K562 (cell line): ENCODE measurements around the gene MRPS15. TPM values are rescaled to one million over a fixed set of nuclear protein-coding genes. Genes with fewer than 3 reads are reported as not detected.

ENCODE experiments used
- DACH1 ChIP-seq: fragments of 450-650 bp; IDR thresholded peaks from 2 replicates; pipeline ENCODE4 v1.6.1; 2018; ENCODE audit not compliant: partially characterized antibody
- FOXJ2 ChIP-seq: fragments of 200-800 bp; sonication (Bioruptor generic); IDR thresholded peaks from 2 replicates; pipeline ENCODE4 v1.6.1; 2016; ENCODE audit warnings: missing genetic modification characterization, missing compliant biosample characterization
- GATA2 ChIP-seq: sonication (generic); formaldehyde crosslinking; IDR thresholded peaks from 2 replicates; pipeline ENCODE4 v1.4.0; 2020; ENCODE audit warnings: mild to moderate bottlenecking, missing genetic modification reagents
- KDM4B ChIP-seq, 2 experiments: fragments of 450-650 bp in 1 of 2; sonication (generic) in 1 of 2; IDR thresholded peaks; 2 replicates each; pipeline ENCODE4 v1.6.1; 2016 to 2017; ENCODE audit warnings: borderline replicate concordance in 2 of 2, antibody characterized with exemption in 1 of 2, low read depth in 1 of 2, mild to moderate bottlenecking in 1 of 2
- NBN ChIP-seq: fragments of 450-650 bp; IDR thresholded peaks from 2 replicates; pipeline ENCODE4 v1.6.1; 2016; ENCODE audit warnings: low read depth, mild to moderate bottlenecking
- NR2F6 ChIP-seq: fragments of 450-650 bp; formaldehyde crosslinking; IDR thresholded peaks from 2 replicates; pipeline ENCODE4 v1.4.0; 2020; ENCODE audit warnings: mild to moderate bottlenecking
- SIN3B ChIP-seq: fragments of 450-650 bp; IDR thresholded peaks from 2 replicates; pipeline ENCODE4 v1.6.1; 2017; ENCODE audit warnings: low read depth, mild to moderate bottlenecking, moderate library complexity
- SMAD2 ChIP-seq: fragments of 150-350 bp; IDR thresholded peaks from 2 replicates; pipeline ENCODE4 v1.6.1; 2014; ENCODE audit warnings: low read depth, mild to moderate bottlenecking, low read length
- SMARCC2 ChIP-seq: fragments of 450-650 bp; IDR thresholded peaks from 2 replicates; pipeline ENCODE4 v1.6.1; 2017; ENCODE audit warnings: antibody characterized with exemption, moderate library complexity, mild to moderate bottlenecking, low read depth
- WHSC1 ChIP-seq: IDR thresholded peaks from one replicate; pipeline ENCODE4 v1.6.1; 2012; ENCODE audit warnings: low read length, control low read depth, inconsistent platforms
- ZBTB8A ChIP-seq: fragments of 450-650 bp; IDR thresholded peaks from 2 replicates; pipeline ENCODE4 v1.6.1; 2018; ENCODE audit warnings: mild to moderate bottlenecking, moderate library complexity; ENCODE audit not compliant: partially characterized antibody
- ZNF197 ChIP-seq: fragments of 200-800 bp; sonication (Bioruptor generic); IDR thresholded peaks from 2 replicates; pipeline ENCODE4 v1.6.1; 2016; ENCODE audit warnings: low read depth, missing genetic modification characterization, missing compliant biosample characterization
- ZNF3 ChIP-seq: fragments of 250-450 bp; sonication (Bioruptor Pico); IDR thresholded peaks from 2 replicates; pipeline ENCODE4 v1.5.0; 2021; ENCODE audit warnings: mild to moderate bottlenecking, moderate library complexity
- ZNF431 ChIP-seq: sonication (generic); formaldehyde crosslinking; IDR thresholded peaks from 2 replicates; pipeline ENCODE4 v1.8.0; 2022; ENCODE audit warnings: mild to moderate bottlenecking, missing genetic modification reagents
- ZNF699 ChIP-seq: fragments of 250-450 bp; sonication (Bioruptor Pico); IDR thresholded peaks from 2 replicates; pipeline ENCODE4 v1.8.0; 2021; ENCODE audit warnings: mild to moderate bottlenecking, moderate library complexity; ENCODE audit not compliant: insufficient replicate concordance
- ZNF79 ChIP-seq: fragments of 250-450 bp; sonication (Bioruptor Pico); IDR thresholded peaks from 2 replicates; pipeline ENCODE4 v1.4.0; 2020; ENCODE audit warnings: low read depth, mild to moderate bottlenecking, moderate library complexity
- ZSCAN29 ChIP-seq: fragments of 450-650 bp; IDR thresholded peaks from 2 replicates; pipeline ENCODE4 v1.6.1; 2017
- polyA plus RNA-seq, 8 experiments: library from polyadenylated mRNA; depleted of rRNA in 4 of 8; stranded (reverse) in 5 of 8; unstranded in 3 of 8; fragments of >200 nt; fragmentation: Nextera tagmentation in 2 of 8; fragmentation: Illumina TruSeq in 1 of 8; extraction: Ambion mirVana in 2 of 8; extraction: Trizol in 1 of 8; gene quantifications; 2 replicates each; pipeline versions ENCODE4 v1.2.1 to v1.2.3, GENCODE V29; 2011 to 2014; ENCODE audit warnings: inconsistent platforms in 1 of 8, missing spikeins in 1 of 8
- total RNA-seq, 7 experiments: library from RNA; depleted of rRNA in 6 of 7; stranded (reverse); fragments of >200 nt in 6 of 7; fragmentation: Illumina TruSeq in 2 of 7; extraction: Trizol in 2 of 7; gene quantifications; 2 replicates each; pipeline versions ENCODE4 v1.2.1 to v1.2.3, GENCODE V29; 2011 to 2021; ENCODE audit warnings: low replicate concordance in 1 of 7
- TF ChIP-seq, protein P1 (sequence below), 2 experiments: IDR thresholded peaks; 2 replicates each; pipeline ENCODE4 v1.6.1; 2012; ENCODE audit warnings: improper control_type of control experiment in 2 of 2, low read depth in 2 of 2, low read length in 2 of 2, borderline replicate concordance in 1 of 2
- TF ChIP-seq, protein P2 (sequence below): fragments of 250-450 bp; sonication (Bioruptor Pico); IDR thresholded peaks from 2 replicates; pipeline ENCODE4 v1.4.0; 2020; ENCODE audit warnings: mild to moderate bottlenecking, moderate library complexity
- TF ChIP-seq, protein P3 (sequence below): sonication (generic); formaldehyde crosslinking; IDR thresholded peaks from 2 replicates; pipeline ENCODE4 v1.8.0; 2023; ENCODE audit warnings: mild to moderate bottlenecking, missing genetic modification reagents

MRPS15 gene
- total and polyA plus RNA-seq, 9 of the 15 experiments (the other 6 are each of a cell fraction or from before 2014, with no cell fraction given), result 62.9 to 286 (median 149) TPM

DNA sequence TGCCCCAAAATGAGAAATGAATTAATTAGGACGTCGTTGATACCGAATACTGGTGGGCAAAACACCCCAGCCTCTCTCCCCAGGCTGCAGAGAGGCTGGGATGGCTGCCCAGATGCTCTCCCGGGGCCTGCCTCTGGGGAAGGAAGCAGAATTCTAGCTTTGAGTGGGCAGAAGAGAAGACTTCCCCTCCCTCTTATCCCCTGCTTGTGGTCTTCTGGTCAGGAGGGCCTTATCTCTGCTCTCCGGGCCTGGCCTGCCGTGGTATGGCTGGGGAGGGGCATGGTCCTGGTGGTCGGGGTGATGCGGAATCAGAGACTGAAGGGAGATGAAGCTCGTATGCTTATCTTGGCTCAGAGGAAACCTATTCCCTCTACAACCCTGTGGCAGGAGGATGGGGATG lies 28.3 kb upstream of the MRPS15 start (continued):
- TF ChIP-seq DACH1 (no peak), ZNF699 (CRISPR knock-in tag) (no peak), SIN3B (no peak), ZNF197 (CRISPR knock-in tag) (no peak), ZBTB8A (no peak), SMARCC2 (0 out of 2 replicates have a peak, but pooled peaks have one; percentile 33), SMAD2 (no peak), NR2F6 (CRISPR knock-in tag) (no peak), ZNF79 (CRISPR knock-in tag) (no peak), GATA2 (peak; percentile 97), FOXJ2 (no peak), ZNF431 (CRISPR knock-in tag) (no peak), WHSC1 (no peak), ZNF3 (CRISPR knock-in tag) (no peak), KDM4B (IDR thresholded peaks at IDR 0.05; ENCODE audit: borderline replicate concordance in 2 of 2, low read depth in 1 of 2) (no peak; a peak in 1 of 4 replicates), NBN (0 out of 2 replicates have a peak, but pooled peaks have one; percentile 33), ZSCAN29 (no peak)
- TF ChIP-seq, protein P1, sequence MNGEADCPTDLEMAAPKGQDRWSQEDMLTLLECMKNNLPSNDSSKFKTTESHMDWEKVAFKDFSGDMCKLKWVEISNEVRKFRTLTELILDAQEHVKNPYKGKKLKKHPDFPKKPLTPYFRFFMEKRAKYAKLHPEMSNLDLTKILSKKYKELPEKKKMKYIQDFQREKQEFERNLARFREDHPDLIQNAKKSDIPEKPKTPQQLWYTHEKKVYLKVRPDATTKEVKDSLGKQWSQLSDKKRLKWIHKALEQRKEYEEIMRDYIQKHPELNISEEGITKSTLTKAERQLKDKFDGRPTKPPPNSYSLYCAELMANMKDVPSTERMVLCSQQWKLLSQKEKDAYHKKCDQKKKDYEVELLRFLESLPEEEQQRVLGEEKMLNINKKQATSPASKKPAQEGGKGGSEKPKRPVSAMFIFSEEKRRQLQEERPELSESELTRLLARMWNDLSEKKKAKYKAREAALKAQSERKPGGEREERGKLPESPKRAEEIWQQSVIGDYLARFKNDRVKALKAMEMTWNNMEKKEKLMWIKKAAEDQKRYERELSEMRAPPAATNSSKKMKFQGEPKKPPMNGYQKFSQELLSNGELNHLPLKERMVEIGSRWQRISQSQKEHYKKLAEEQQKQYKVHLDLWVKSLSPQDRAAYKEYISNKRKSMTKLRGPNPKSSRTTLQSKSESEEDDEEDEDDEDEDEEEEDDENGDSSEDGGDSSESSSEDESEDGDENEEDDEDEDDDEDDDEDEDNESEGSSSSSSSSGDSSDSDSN (IDR thresholded peaks at IDR 0.05; ENCODE audit: borderline replicate concordance in 1 of 2, low read depth in 2 of 2, low read length in 2 of 2), result peak in 1 of 2 experiments; percentile 66; a peak in 1 of 4 replicates
- TF ChIP-seq, protein P2, sequence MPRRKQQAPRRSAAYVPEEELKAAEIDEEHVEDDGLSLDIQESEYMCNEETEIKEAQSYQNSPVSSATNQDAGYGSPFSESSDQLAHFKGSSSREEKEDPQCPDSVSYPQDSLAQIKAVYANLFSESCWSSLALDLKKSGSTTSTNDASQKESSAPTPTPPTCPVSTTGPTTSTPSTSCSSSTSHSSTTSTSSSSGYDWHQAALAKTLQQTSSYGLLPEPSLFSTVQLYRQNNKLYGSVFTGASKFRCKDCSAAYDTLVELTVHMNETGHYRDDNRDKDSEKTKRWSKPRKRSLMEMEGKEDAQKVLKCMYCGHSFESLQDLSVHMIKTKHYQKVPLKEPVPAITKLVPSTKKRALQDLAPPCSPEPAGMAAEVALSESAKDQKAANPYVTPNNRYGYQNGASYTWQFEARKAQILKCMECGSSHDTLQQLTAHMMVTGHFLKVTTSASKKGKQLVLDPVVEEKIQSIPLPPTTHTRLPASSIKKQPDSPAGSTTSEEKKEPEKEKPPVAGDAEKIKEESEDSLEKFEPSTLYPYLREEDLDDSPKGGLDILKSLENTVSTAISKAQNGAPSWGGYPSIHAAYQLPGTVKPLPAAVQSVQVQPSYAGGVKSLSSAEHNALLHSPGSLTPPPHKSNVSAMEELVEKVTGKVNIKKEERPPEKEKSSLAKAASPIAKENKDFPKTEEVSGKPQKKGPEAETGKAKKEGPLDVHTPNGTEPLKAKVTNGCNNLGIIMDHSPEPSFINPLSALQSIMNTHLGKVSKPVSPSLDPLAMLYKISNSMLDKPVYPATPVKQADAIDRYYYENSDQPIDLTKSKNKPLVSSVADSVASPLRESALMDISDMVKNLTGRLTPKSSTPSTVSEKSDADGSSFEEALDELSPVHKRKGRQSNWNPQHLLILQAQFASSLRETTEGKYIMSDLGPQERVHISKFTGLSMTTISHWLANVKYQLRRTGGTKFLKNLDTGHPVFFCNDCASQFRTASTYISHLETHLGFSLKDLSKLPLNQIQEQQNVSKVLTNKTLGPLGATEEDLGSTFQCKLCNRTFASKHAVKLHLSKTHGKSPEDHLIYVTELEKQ (CRISPR knock-in tag), result no peak
- TF ChIP-seq, protein P3, sequence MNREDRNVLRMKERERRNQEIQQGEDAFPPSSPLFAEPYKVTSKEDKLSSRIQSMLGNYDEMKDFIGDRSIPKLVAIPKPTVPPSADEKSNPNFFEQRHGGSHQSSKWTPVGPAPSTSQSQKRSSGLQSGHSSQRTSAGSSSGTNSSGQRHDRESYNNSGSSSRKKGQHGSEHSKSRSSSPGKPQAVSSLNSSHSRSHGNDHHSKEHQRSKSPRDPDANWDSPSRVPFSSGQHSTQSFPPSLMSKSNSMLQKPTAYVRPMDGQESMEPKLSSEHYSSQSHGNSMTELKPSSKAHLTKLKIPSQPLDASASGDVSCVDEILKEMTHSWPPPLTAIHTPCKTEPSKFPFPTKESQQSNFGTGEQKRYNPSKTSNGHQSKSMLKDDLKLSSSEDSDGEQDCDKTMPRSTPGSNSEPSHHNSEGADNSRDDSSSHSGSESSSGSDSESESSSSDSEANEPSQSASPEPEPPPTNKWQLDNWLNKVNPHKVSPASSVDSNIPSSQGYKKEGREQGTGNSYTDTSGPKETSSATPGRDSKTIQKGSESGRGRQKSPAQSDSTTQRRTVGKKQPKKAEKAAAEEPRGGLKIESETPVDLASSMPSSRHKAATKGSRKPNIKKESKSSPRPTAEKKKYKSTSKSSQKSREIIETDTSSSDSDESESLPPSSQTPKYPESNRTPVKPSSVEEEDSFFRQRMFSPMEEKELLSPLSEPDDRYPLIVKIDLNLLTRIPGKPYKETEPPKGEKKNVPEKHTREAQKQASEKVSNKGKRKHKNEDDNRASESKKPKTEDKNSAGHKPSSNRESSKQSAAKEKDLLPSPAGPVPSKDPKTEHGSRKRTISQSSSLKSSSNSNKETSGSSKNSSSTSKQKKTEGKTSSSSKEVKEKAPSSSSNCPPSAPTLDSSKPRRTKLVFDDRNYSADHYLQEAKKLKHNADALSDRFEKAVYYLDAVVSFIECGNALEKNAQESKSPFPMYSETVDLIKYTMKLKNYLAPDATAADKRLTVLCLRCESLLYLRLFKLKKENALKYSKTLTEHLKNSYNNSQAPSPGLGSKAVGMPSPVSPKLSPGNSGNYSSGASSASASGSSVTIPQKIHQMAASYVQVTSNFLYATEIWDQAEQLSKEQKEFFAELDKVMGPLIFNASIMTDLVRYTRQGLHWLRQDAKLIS (CRISPR knock-in tag), result no peak
